Measurements from ENCODE around the gene CFAP74.

The CFAP74 gene

DNA sequence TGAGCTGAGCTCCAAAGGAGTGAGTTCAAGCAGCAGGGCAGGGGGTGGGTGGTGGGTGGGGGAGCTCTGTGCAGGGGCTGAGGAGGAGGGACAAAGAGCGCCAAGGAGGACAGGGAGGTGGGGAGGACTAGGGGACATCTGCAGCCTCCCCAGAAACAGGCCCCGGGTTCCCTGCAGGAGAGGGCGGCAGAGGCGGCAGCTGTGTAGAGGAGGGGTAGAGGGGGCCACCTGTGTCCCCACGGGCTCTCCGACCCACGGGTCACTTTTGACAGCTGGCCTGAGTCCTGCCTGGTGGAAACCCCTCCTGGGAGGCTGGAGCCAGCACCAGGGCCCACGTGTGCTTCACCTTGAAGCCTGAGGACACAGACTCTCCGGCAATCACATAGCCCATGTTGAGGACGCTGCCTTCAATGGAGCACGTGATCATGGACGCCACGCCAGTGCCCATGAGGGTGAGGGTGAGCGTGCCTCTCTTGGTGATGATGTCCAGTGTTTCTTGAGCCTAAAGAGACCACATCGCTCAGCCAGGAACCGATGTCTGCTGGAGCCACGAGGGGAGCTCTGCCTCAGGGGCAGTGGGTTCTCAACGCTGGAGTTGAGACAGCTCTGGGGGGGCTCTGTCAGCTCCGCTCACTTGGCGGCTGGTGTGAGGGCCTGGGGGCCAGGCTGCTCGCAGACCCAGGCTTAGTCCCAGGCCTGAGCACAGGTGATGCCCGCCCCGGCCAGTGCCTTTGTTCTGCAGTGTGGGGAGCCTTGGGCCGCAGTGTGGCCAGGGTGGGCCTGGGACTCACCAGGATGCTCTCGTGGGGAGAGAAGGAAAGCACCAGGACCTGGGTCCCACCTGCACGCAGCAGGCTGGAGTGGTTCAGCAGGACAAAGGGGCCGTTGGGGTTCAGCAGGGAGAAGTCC is 77.9 kb downstream of the CFAP74 start:
- DNase-seq, result no peak

DNA sequence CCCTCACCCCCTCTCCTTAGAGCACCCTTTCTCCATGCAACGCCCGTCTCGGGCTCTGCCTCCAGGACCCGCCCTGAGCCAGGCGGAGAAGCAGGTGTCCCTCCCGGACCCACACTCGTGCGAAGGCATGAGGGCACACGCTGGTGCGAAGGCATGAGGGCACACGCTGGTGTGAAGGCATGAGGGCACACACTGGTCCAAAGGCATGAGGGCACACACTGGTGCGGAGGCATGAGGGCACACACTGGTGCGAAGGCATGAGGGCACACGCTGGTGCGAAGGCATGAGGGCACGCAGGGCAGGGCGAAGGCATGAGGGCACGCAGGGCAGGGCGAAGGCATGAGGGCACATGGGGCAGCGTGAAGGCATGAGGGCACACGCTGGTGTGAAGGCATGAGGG is 78.7 kb downstream of the CFAP74 start:
- DNase-seq, result no peak

DNA sequence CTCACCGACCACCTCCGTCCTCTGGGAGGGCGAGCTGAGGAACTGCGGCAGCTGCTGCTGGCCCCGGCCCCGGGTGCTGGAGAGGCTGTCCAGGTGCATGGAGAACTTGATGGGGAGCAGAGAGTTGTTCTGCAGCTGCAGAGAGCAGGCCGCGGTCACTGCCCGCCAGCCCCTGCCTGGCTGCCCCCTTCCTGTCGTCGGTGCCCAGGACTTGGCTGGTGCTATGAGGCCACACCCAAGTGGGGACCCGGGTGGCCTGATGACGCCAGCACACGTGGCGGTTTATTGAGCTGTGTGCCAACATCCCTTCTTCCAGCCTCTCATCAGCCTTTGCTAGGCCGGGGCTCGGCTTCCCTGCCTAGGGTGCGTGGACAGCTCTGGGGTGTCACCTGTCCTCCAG is 79.2 kb downstream of the CFAP74 start:
- DNase-seq, result no peak

DNA sequence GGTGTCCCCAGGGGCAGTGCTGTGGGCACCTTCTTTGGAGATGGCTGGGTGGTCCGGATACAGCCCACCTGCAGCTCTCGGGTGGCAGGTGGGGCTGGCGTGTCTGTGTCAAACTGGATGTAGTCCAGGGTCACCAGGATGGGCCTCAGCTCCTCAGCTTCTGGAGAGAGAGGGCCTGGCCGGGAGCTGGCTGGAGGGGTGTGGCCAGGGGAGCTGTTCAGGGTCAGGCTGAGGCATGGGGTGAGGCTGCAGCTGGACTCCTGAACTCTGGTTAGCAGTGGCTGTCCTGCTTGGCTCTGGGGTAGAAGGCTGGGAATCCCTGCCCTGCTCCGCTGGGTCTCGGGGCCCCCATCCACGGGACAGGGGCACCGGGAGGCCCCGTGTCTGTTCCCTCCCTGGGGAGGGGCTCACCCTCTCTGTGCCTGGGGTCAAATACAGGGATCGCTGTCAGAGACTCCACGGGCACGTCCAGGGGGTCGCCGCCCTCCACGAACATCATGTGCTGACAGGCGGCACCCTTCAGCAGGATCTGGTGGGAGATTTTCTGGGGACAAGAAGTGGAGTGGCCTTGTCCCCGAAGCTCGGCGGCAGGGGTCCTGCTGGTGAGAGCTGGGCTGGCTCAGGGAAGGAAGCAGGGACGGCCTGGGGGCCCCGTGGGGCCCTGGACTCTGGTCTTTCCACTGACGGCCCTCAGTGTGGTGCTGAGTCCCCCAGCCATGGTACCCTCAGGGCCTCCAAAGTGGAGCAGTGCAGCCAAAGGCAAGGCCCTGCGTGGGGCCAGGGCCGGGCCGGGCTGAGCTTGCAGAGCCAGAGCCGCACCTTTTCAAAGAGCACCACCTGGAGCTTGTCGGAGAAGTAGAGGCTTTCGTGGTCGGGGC is 80.4 kb downstream of the CFAP74 start:
- no peak for DNase-seq

DNA sequence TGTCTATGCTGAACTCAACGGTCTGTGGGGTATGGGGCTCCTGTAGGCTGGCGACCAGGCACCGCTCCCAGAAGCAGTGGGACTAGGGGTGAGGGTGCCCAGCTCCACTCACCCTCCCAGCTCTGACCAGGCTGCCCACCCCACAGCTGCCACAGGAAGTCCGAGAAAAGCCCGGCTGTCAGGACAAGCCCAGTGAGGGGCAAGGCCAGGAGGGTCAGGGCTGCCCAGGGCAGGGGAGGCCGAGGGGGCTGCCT is 81.0 kb downstream of the CFAP74 start:
- no peak for DNase-seq

DNA sequence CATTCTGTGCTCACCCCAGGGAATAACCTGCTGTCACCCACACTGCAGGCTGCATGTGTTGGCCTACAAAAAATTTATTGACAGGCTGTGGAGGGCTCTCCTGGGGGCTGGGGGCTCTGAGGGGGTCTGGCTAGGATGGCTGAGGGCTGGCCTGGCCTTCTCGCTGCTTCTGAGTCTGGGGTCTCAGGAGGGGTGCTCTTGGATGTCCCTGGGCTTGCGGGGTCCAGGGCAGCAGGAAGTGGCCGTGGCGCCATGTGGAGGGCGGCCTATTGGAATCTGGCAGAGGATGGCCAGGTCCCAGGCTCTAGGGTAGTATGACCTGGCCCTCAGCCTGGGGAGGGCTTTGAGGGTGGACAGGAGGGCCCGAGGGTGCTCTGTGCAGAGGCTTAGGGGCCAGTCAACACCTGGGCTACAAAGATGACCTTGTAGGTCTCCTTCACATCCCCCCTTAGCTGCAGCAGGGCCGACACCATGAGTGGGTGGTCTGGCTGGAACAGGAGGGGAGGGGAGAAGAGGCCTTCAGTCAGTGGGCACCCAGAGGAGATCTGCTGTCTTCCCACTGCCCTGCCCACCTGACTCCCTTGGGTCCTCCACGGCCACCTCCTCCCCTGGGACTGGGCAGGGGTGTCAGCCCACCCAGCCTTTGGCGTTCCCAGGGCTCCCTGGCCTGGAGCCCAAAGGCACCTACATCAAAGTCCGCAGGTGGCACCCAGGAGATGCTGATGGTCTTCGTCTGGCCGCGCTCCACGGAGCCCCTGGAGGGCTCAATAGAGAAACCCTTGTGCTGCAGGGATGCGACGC is 81.5 kb downstream of the CFAP74 start:
- no peak for DNase-seq

DNA sequence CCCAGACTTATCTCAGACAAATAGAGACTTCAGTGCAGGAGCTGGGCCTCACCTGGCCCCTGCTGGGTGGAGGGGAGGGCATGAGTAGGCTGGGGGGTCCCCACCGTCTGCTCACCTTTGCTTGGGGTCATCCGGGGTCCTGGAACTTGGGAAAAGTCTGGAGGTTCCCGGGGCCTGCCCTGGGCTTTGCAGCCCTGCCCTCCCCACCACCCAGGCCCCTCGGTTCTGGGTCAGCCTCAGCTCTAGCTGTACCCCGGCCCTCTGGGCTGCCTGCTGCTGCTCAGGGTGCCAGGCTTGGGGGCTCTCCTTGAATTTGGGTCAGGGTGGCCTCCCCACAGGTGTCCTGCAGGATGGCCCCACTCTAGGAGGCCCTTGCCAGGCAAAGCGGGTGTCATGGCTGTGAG is 82.1 kb downstream of the CFAP74 start:
- DNase-seq, result no peak

DNA sequence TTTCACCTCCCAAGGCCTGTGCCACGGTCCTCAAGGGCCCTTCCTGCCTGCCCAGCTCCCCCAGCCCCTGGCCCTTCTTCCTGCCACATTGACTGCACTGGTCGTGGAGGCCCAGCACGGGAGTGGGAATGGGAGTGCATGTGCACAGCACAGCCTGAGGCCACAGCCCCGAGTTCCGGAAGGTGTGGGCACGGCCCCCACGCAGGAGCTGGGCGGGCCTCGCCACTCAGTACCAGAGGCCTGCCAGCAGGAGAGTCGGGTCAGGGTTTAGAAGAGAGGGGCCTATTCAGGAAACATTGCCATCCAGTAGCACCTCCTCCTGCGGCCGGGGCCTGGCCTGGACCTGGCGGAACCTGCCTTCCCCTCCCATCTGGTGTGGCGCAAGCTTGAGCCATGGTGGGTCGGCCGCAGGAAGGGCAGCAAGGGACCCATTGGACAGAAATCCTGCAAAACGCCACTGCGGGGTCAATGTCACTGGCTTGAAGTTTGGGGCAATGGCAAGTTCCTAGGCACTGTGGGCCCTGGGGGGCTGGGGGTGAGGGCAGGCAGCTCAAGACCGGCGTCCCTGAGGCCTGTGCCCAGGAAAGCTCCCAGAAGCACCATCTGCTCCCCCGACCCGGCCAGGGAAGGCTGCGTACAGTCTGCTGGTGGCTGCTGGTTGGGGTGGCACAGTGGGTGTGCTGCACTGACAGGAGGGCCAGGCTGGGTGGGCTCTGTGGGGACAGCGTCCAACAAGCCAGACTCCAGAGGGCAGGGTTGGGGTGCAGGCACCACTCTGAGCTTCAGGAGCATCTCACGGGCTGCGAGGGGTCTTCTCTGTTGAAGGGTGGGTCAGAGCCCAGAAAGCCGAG is 82.8 kb downstream of the CFAP74 start:
- DNase-seq, result no peak

DNA sequence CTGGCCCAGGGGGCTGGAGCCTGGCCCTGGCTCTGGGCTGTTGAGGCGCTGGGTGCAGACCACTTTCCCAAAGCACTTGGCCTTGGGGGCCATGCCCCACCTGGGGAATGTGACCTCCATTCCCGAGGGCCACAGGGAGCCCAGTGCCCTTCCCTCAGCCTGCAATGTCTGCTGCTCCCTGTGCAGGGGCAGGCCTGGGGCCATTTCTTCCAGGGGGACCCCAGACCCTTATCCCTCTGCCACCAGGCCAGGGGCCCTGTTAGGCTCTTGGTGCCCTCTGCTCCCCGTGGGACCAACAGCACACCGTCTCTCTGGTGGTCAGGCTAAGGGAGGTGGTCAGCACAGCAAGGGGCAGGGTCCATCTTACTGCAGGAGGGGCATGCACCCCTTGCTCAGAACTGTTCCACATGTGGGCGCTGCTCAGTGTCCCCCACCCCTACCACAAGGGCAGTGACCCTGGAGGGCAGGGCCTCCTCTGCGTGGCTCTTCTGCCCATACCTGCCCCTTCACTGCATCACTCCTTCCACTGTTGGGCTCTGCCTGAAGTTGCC is 83.5 kb downstream of the CFAP74 start:
- no peak for DNase-seq

DNA sequence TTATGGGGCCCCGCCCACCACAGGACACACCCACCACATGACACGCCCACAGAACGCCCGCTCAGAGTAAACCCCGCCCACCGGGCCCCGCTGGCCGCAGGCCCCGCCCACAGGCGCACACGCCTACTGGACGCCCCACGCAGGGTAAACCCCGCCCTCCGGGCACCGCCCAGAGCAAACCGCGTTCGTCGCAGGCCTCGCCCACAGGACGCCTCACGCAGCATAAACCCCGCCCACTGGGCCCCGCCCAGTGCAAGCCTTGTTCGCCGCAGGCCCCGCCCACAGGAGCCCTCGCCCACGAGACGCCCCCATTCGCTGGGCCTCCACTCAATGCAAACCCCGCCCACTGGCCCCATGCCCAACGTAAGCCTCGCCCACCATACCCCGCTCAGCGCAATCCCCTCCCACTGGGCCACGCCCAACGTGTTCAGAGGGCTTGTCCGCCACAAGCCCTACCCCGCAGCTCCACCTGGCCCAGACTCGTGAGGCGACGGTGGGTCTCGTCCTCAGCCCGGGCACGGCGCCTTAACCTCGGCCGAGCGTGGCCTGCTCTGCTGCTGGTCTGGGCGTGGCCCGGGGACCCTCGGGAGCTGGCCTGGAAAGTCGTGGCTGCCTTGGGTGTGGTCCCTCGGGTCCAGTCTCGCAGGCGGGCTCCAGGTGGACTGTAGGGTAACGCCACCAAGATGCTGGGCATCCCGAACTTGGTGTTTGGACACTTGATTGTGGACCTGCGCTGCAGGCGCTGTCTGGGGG is 84.1 kb downstream of the CFAP74 start:
- peak; percentile 98 to 99 for DNase-seq

DNA sequence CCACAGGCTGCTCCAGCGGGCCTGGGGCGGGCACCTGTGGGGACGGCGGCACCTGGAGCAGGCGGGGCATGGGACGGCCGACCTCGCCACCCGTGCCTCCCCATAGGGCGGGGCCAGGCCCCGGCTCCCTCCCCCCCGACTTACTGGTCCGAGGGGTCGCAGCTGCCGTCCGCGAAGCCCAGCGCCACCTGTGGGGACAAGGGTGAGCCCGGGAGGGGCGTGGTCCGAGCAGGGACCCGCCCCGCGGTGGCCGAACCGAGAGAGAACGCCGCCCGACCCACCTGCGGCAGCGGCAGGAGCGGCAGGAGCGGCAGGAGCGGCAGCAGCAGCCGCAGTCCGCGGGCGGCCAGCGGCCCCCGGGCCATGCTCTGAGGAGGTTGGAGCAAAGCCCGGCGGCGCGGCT is 84.7 kb downstream of the CFAP74 start, which contains the start of gene TMEM52:
TSS of gene TMEM52 (minus strand) at position 379 of the 403 bp plus-strand sequence. CDS start at position 365, 14 bp downstream.
- DNase-seq, result no peak

DNA sequence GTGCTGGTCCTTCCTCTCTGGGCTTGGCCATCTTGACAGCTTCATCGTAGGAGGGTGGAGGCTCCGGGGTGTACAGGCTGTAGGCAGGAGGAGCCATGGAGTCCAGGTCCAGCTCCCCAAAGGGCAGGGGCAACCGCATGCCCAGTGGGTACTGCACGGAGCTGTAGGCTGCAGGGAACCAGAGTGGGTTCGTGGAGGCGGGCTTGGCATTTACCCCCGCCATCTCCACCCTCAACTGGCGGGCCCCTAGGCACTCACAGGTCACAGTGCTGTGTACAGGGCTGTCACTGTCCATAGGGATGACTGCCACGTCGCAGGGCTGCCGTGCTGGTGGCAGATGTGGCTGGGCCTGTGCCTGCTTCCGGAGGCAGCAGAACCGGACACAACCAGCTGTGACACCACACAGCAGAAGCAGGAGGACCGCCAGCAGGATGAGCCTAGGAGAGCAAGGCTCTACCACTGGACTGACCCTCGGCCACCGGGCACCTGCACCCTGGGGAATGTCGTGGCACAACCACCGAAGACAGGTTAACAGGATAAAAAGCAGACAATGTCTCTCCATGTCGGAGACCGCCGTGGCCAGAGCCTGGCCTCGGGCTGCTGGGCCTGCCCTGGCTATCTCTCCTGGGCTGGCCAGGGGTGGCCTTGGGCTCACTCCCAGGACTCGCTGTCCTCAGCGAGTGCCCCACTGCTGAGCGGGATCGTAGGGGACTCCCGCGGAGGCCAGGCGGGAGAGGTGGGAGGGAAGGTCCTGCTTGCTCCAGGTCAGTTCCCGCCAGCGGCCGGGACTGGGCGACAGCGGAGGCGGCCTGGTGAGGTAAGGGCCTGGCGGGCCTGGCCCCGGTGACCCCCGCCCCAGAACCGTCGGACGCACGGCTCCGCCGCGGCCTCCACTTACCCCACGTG is 85.3 kb downstream of the CFAP74 start:
- no peak for DNase-seq

DNA sequence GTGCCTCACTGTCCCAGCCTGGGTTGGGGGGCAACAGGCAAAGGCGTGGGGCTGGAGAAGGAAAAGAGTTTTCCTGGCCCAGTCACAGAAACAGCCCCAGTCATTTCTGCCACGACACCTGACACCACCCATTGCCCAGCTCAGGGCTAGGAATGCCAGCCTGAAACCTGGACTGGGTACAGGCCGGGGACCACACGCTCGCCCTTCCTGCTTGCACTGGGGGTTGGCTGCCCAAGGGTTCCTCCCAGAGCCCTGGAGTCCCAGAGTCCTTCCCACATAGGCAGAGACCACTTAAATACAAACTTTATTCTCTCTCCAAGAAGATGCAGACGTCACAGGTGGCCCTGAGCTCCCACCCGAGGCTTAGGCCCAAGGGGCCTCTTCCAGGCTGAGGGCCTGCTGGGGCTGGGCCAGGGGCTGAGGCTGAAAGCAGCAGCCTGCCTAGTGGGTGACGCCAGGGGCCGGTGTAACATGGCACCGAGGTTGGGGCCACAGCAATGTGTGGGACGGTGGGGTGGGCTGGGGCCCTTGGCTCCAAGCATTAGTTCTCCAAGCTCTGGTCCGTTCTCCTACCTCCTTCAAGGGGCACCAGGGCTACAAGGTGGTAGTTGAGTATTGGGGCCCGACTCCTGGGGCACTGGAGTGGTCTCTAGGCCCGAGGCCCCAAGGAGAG is 86.1 kb downstream of the CFAP74 start:
- DNase-seq, result no peak

DNA sequence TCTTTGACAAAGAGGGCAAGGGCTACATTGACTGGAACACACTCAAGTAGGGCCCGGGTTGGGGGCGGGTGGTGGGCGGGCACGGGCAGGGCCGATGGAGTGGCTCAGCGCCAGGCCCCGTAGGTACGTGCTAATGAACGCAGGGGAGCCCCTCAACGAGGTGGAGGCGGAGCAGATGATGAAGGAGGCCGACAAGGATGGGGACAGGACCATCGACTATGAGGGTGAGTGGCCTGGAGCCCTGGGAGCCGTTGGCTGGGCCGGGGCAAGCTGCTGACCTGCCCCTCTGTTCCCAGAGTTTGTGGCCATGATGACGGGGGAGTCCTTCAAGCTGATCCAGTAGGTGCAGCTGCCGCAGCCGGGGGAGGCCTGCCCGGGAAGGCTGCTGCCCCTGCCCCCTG is 86.7 kb downstream of the CFAP74 start:
- DNase-seq, result no peak

DNA sequence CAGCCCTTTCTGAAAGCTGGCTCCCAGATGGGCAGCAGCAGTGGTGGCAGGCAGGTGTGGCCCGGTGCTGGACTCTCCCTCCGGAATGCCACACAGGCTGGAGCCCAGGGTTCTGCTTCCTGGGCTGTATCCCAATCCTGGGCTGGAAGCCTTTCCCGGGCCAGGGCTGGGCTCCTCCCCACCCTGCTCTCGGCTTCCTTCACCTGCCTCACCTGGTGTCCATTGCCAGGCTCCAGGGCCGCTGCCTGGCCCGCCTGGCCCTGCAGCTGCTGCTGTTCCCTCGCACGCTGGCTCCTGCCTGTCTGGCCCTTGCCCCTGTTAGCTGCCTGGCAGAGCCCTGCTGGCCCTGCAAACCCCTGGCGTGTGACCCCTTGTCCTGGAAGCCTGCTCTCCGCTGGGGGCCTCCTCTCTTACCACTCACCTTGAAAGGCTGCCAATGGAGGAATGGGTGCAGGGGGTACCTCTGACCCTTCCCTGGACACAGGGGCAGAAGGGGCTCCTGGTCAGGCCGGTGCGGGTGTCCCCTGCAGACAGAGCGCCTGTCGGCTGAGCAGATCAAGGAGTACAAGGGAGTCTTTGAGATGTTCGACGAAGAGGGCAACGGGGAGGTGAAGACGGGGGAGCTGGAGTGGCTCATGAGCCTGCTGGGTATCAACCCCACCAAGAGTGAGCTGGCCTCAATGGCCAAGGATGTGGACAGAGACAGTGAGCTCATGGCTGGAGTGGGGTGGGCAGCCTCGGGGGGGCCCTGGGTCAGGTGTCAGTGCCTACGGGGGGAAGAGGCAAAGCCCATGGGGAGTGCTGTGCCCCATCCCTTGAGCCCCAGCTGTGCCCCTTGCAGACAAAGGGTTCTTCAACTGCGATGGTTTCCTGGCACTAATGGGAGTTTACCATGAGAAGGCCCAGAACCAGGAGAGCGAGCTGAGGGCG is 87.4 kb downstream of the CFAP74 start:
- no peak for DNase-seq

DNA sequence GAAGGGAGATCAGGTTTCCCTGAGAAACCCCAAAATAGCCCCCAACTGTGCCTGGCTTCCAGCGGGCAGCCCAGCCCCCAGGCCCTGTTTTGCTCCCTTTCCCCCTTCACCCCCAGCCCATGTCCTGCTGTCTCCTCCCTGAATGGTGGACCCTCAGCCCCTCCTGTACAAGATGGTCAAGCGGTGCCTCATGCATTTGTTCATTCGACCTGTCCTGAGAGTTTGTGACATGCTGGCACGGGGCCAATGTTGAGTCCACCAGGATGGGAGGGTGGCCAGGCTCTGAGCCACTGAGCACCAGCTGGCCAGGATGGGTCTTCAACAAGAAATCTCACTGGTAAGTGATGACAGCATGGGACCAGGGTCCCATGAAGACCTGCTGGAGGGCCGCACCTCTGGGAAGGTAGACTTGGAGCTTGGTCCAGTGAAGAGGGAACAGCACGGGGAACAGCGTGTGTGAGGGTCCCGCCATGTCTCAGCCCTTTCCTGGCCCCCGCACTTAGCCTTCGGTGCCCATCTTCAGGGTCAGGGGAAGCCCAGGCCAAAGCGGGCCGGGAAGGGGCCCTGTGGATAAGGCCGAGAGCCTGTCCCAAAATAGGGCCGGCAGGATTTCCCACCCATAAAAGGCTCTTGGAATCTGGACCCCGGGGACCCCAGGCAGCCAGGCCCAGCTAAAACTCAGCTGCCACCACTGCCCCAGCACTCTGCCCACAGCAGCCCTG is 88.5 kb downstream of the CFAP74 start, which contains the start of gene CALML6:
TSS of gene CALML6 (plus strand) at position 290 of the 722 bp plus-strand sequence. CDS start at position 311, 21 bp downstream.
- DNase-seq, result no peak
